ENCODE data around the gene DYNLT1.
"Not testable (repeated sequence)": the region's sequence is repeated elsewhere in the genome, so short reads cannot be mapped to it uniquely, and the experiment has no call there.

Gene DYNLT1

DNA sequence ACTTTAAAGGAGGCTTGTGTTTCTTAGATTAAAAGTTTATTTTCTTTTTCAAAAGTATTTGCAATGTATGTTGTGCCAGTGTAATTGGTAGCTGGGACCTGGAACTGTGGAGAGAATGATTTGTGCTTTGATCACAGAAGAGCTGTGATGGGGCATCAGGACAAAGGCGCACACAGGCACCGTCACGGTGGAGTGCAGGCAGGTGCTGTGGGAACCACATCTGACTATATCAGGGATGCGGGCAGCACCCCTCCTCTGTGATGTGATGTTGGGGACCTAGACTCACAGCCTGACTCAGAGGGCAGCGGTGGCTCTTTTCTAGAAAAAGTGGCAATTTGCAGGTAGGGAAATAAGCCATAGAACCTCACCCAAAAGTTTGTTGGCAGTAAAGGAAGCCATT, 39.8 kb upstream of the DYNLT1 start:
- TF ChIP-seq, protein P1, sequence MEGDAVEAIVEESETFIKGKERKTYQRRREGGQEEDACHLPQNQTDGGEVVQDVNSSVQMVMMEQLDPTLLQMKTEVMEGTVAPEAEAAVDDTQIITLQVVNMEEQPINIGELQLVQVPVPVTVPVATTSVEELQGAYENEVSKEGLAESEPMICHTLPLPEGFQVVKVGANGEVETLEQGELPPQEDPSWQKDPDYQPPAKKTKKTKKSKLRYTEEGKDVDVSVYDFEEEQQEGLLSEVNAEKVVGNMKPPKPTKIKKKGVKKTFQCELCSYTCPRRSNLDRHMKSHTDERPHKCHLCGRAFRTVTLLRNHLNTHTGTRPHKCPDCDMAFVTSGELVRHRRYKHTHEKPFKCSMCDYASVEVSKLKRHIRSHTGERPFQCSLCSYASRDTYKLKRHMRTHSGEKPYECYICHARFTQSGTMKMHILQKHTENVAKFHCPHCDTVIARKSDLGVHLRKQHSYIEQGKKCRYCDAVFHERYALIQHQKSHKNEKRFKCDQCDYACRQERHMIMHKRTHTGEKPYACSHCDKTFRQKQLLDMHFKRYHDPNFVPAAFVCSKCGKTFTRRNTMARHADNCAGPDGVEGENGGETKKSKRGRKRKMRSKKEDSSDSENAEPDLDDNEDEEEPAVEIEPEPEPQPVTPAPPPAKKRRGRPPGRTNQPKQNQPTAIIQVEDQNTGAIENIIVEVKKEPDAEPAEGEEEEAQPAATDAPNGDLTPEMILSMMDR (IDR thresholded peaks at IDR 0.05; ENCODE audit: insufficient read depth, low read depth, low read length, missing control alignments): no peak
- no peak for DNase-seq (ENCODE audit: low read depth)
- H3K4me3 ChIP-seq (ENCODE audit: low read depth, low read length): no peak overlapping the region

DNA sequence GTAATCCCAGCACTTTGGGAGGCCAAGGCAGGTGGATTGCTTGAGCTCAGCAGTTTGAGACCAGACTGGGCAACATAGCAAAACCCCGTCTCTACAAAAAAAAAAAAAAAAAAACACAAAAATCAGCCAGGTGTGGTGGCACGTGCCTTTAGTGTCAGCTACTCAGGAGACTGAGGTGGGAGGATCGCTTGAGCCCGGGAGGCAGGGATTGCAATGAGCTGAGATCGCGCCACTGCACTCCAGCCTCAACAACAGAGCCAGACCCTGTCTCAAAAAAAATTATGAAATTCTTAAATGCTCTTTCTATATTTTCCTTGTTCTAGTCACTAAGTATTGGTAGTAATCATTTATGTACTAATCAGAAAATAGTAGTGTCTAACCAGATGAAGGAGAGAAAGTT, 35.9 kb upstream of the DYNLT1 start:
- TF ChIP-seq, protein P1 (IDR thresholded peaks at IDR 0.05; ENCODE audit: insufficient read depth, low read depth, low read length, missing control alignments): no peak
- no peak overlapping the region for H3K4me3 ChIP-seq (ENCODE audit: low read depth, low read length)
- DNase-seq (ENCODE audit: low read depth): no peak

DNA sequence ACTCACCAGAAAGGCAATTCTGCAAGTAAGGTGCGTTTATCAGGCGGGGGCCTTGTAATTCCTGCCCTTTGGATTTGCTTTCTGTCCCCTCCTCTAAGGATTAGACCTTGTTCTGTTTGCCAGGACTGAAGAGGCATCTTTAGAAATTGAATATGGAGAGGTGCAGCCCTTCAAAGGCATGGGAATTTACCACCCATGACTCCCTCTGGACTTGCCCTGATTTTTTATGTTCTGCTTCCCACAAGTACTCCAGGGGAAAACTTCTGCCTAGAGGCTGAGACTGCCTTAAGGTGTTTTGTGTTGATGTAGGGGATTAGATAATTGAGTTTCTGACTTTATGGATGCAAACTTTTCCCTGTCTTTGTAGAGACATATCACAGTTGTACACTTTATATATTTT, 35.5 kb upstream of the DYNLT1 start:
- no peak overlapping the region for H3K4me3 ChIP-seq (ENCODE audit: low read depth, low read length)
- TF ChIP-seq, protein P1 (IDR thresholded peaks at IDR 0.05; ENCODE audit: insufficient read depth, low read depth, low read length, missing control alignments): no peak
- DNase-seq (ENCODE audit: low read depth): no peak

DNA sequence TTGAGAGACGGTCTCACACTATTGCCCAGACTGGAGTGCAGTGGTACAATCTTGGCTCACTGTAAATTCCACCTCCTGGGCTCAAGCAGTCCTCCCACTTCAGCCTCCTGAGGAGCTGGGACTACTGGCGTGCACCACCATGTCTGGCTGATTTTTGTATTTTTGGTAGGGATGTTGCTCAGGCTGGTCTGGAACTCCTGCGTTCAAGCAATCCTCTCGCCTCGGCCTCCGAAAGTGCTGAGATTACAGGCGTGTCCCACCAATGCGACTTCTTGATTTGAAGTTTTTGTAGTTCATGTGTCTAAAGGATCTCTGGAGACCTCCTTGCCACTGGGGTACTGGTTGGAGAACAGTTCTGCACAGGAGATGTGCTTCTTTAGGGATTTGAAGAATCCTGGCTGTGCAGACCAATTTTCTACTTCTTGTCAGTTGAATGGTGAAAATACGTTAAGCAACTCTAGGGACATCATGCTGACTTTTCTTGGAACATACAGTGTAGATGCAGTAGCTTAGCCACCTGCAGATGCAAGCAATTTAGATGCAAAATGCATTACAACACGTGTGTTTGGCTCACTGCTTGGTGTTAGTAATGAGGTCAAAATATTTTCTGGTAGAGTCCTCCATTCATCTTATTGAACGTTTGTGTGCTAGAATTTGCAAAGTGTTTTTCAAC, 33.5 kb upstream of the DYNLT1 start:
- no peak for DNase-seq (ENCODE audit: low read depth)
- TF ChIP-seq, protein P1 (IDR thresholded peaks at IDR 0.05; ENCODE audit: insufficient read depth, low read depth, low read length, missing control alignments): no peak
- H3K4me3 ChIP-seq (ENCODE audit: low read depth, low read length): no peak overlapping the region

DNA sequence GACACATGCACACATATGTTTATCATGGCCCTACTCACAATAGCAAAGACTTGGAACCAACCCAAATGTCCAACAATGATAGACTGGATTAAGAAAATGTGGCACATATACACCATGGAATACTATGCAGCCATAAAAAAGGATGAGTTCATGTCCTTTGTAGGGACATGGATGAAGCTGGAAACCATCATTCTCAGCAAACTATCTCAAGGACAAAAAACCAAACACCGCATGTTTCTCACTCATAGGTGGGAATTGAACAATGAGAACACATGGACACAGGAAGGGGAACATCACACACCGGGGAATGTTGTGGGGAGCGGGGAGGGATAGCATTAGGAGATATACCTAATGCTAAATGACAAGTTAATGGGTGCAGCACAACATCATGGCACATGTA, 32.6 kb upstream of the DYNLT1 start:
- not testable (repeated sequence) for H3K4me3 ChIP-seq (ENCODE audit: low read depth, low read length); DNase-seq (ENCODE audit: low read depth)

DNA sequence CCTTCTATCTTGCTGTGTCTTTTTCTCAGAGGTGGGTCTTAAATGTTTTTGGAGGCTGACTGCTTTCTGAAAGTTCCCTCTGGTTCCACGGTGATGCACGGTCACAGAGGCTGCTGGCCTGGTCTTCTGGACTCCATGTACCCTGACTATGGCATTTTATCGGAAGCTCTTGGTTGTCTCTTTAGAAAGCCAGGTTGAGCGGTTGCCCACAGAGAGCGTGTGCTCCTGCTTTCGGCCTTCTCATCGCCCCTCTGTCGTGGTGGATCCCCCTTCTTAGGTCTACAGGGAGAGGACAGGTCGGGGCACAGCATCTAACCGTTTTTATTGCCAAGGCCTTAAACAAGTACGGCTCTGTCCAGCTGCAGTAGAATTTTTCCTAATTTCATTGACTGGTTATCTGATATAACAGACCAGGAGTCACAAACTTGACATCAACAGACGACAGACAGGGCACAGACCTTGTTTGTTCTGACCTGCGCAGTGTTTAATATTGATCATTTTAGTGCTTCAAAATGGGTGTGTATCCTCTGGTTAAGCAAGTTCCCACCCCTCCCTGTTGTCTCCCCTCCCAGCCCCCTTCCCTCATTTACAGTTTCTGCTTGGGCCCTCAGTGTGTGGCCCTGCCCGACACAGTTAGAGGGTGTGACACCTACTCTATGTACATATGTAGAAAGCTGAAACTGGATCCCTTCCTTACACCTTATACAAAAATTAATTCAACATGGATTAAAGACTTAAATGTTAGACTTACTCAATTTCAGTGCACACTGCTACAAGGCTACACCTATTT, 30.0 kb upstream of the DYNLT1 start:
- no peak for DNase-seq (ENCODE audit: low read depth)
- H3K4me3 ChIP-seq (ENCODE audit: low read depth, low read length): no peak overlapping the region
- TF ChIP-seq, protein P1 (IDR thresholded peaks at IDR 0.05; ENCODE audit: insufficient read depth, low read depth, low read length, missing control alignments): no peak

DNA sequence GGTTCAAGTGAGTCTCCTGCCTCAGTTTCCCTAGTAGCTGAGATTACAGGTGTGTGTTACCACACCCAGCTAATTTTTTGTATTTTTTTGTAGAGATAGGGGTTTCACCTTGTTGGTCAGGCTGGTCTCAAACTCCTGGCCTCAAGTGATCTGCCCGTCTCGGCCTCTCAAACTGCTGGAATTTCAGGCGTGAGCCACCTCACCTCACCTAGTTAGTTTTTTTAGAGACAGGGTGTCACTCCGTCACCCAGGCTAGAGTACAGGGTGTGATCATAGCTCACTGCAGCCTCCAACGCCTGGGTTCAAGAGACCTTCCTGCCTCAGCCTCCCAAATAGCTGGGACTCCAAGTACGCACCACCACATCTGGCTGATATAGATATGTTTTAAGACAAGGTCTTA, 28.2 kb upstream of the DYNLT1 start:
- TF ChIP-seq, protein P1 (IDR thresholded peaks at IDR 0.05; ENCODE audit: insufficient read depth, low read depth, low read length, missing control alignments): no peak
- no peak for DNase-seq (ENCODE audit: low read depth)
- H3K4me3 ChIP-seq (ENCODE audit: low read depth, low read length): no peak overlapping the region

DNA sequence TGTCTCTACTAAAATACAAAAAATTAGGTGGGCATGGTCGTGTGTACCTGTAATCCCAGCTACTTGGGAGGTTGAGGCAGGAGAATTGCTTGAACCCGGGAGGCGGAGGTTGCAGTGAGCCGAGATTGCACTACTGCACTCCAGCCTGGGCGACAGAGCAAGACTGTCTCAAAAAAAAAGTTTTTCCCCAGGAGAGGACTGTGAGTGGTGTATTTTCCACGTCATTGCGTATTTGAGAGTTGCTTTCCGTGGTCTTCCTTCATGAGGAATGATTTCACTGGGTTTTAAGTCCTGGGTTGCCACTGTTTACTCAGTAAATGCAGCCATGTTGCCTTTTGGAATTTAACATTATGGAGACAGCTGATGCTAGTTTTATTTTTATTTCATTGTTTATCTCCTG, 27.6 kb upstream of the DYNLT1 start:
- not testable (repeated sequence) for H3K4me3 ChIP-seq (ENCODE audit: low read depth, low read length); DNase-seq (ENCODE audit: low read depth)

All from GM12865 (cell line).